ENCODE measurements around the gene ARHGEF18.
"Not testable (repeated sequence)": the region's sequence is repeated elsewhere in the genome, so short reads cannot be mapped to it uniquely, and the experiment has no call there.

Gene ARHGEF18

GRCh38 chr19:7340959-7341837, 7.5 kb upstream of the ARHGEF18 start:
- H3K79me2 ChIP-seq (ENCODE audit: insufficient read depth, low read length): no peaks in the 10 kb centered on the region

GRCh38 chr19:7342143-7342542, 6.6 kb upstream of the ARHGEF18 start:
- H2AFZ ChIP-seq (ENCODE audit: low read length): no peak overlapping the region
- H3K79me2 ChIP-seq (ENCODE audit: insufficient read depth, low read length): no peaks in the 10 kb centered on the region
- no peak overlapping the region for H3K4me3 ChIP-seq (ENCODE audit: low read length, poor library complexity, severe bottlenecking)
- peaks cover 9% of the 10 kb centered on the region for H3F3A ChIP-seq (ENCODE audit: low read depth)
- H3K27me3 ChIP-seq (ENCODE audit: insufficient read depth, low read length, poor library complexity, severe bottlenecking): no peaks in the 10 kb centered on the region
- no peaks in the 10 kb centered on the region for H4K20me1 ChIP-seq (ENCODE audit: insufficient read depth, low read length, poor library complexity, severe bottlenecking)
- peaks cover 47% of the 10 kb centered on the region for H3K4me1 ChIP-seq (ENCODE audit: insufficient read depth, low read length, poor library complexity, severe bottlenecking)
- H3K4me2 ChIP-seq (ENCODE audit: low read depth, low read length, poor library complexity, severe bottlenecking): no peak overlapping the region
- H3K9me2 ChIP-seq (replicated peaks; ENCODE audit: low read depth, low read length): no peaks in the 10 kb centered on the region
- no peaks in the 10 kb centered on the region for H3K36me3 ChIP-seq (ENCODE audit: insufficient read depth, low read length)
- no peak overlapping the region for H3K9ac ChIP-seq (ENCODE audit: low read depth, low read length, poor library complexity, severe bottlenecking)
- TF ChIP-seq EZH2phosphoT487 (IDR thresholded peaks at IDR 0.05; ENCODE audit: borderline replicate concordance): no peak
- no peak for TF ChIP-seq CTCF (conservative IDR thresholded peaks at IDR 0.05; ENCODE audit: low read length)
- no peaks in the 10 kb centered on the region for H3K9me3 ChIP-seq (ENCODE audit: insufficient read depth, low read depth, low read length)

More at GRCh38 chr19:7340959-7341837, 7.5 kb upstream of the ARHGEF18 start:
- no peaks in the 10 kb centered on the region for H3K9me3 ChIP-seq (ENCODE audit: insufficient read depth, low read depth, low read length)
- TF ChIP-seq EZH2phosphoT487 (IDR thresholded peaks at IDR 0.05; ENCODE audit: borderline replicate concordance): no peak
- peak; percentile 87 for TF ChIP-seq CTCF (conservative IDR thresholded peaks at IDR 0.05; ENCODE audit: low read length)
- H3F3A ChIP-seq (ENCODE audit: low read depth): peaks cover 18% of the 10 kb centered on the region
- H3K36me3 ChIP-seq (ENCODE audit: insufficient read depth, low read length): no peaks in the 10 kb centered on the region
- H3K4me2 ChIP-seq (ENCODE audit: low read depth, low read length, poor library complexity, severe bottlenecking): peak overlapping the region; percentile 63
- peak overlapping the region; percentile 67 for H3K9ac ChIP-seq (ENCODE audit: low read depth, low read length, poor library complexity, severe bottlenecking)
- peaks cover 56% of the 10 kb centered on the region for H3K4me1 ChIP-seq (ENCODE audit: insufficient read depth, low read length, poor library complexity, severe bottlenecking)
- H2AFZ ChIP-seq (ENCODE audit: low read length): peak overlapping the region; percentile 62; the same call in 1 of the 2 replicates
- peak overlapping the region; percentile 33 for H3K4me3 ChIP-seq (ENCODE audit: low read length, poor library complexity, severe bottlenecking)
- no peaks in the 10 kb centered on the region for H3K27me3 ChIP-seq (ENCODE audit: insufficient read depth, low read length, poor library complexity, severe bottlenecking)
- H3K9me2 ChIP-seq (replicated peaks; ENCODE audit: low read depth, low read length): no peaks in the 10 kb centered on the region
- H4K20me1 ChIP-seq (ENCODE audit: insufficient read depth, low read length, poor library complexity, severe bottlenecking): no peaks in the 10 kb centered on the region

GRCh38 chr19:7346488-7346971, 2.2 kb upstream of the ARHGEF18 start:
- peaks cover 35% of the 10 kb centered on the region for H3K79me2 ChIP-seq (ENCODE audit: insufficient read depth, low read length)
- H3K4me2 ChIP-seq (ENCODE audit: low read depth, low read length, poor library complexity, severe bottlenecking): no peak overlapping the region
- H4K20me1 ChIP-seq (ENCODE audit: insufficient read depth, low read length, poor library complexity, severe bottlenecking): peaks cover 5% of the 10 kb centered on the region
- H3K9me3 ChIP-seq (ENCODE audit: insufficient read depth, low read depth, low read length): no peaks in the 10 kb centered on the region; the same call in 1 of the 2 replicates
- no peak overlapping the region for H3K4me3 ChIP-seq (ENCODE audit: low read length, poor library complexity, severe bottlenecking)
- no peaks in the 10 kb centered on the region for H3F3A ChIP-seq (ENCODE audit: low read depth)
- H3K9ac ChIP-seq (ENCODE audit: low read depth, low read length, poor library complexity, severe bottlenecking): no peak overlapping the region
- H2AFZ ChIP-seq (ENCODE audit: low read length): no peak overlapping the region
- H3K27me3 ChIP-seq (ENCODE audit: insufficient read depth, low read length, poor library complexity, severe bottlenecking): no peaks in the 10 kb centered on the region
- H3K36me3 ChIP-seq (ENCODE audit: insufficient read depth, low read length): no peaks in the 10 kb centered on the region
- peaks cover 33% of the 10 kb centered on the region for H3K4me1 ChIP-seq (ENCODE audit: insufficient read depth, low read length, poor library complexity, severe bottlenecking)
- no peak for TF ChIP-seq CTCF (conservative IDR thresholded peaks at IDR 0.05; ENCODE audit: low read length)
- H3K9me2 ChIP-seq (replicated peaks; ENCODE audit: low read depth, low read length): no peaks in the 10 kb centered on the region

GRCh38 chr19:7346997-7347396, 1.7 kb upstream of the ARHGEF18 start:
- not testable (repeated sequence) for H3K36me3 ChIP-seq (ENCODE audit: insufficient read depth, low read length); H3K27me3 ChIP-seq (ENCODE audit: insufficient read depth, low read length, poor library complexity, severe bottlenecking); H3K9me3 ChIP-seq (ENCODE audit: insufficient read depth, low read depth, low read length); H4K20me1 ChIP-seq (ENCODE audit: insufficient read depth, low read length, poor library complexity, severe bottlenecking); H3K9me2 ChIP-seq (replicated peaks; ENCODE audit: low read depth, low read length); H2AFZ ChIP-seq (ENCODE audit: low read length); H3K4me3 ChIP-seq (ENCODE audit: low read length, poor library complexity, severe bottlenecking); H3F3A ChIP-seq (ENCODE audit: low read depth); H3K9ac ChIP-seq (ENCODE audit: low read depth, low read length, poor library complexity, severe bottlenecking); H3K4me2 ChIP-seq (ENCODE audit: low read depth, low read length, poor library complexity, severe bottlenecking)
- peaks cover 33% of the 10 kb centered on the region for H3K4me1 ChIP-seq (ENCODE audit: insufficient read depth, low read length, poor library complexity, severe bottlenecking)
- H3K79me2 ChIP-seq (ENCODE audit: insufficient read depth, low read length): peaks cover 39% of the 10 kb centered on the region

Measured in Loucy (cell line).